ENCODE measurements around the gene PPP4R3B. TPM values are rescaled to one million over a fixed set of nuclear protein-coding genes. Genes with fewer than 3 reads are reported as not detected.
A peak's percentile ranks its signal among the peaks of the same experiment; 100 is the strongest.

PPP4R3B gene
- total RNA-seq, 1 donor from 2014 or later: 22.9 TPM

DNA sequence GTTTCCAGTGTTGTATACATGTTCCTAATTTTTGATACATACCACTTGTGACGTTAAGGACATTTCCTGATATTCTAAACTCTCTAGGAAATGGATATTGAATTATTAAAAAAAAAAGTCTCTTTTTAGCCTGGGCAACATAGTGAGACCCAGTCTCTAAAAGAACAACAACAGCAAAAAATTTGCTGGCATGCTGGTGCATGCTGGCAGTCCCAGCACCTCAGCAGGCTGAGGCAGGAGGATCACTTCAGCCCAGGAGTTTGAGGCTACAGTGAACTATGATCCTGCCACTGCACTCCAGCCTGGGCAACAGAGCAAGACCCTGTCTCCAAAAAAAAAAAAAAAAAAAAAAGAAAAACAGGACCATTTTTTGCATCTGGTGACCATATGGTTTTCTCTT, 10.5 kb upstream of the PPP4R3B start:
- Histone ChIP-seq H3K4me1 (peaks cover 10% of the 10 kb centered on the region), H3K9me3 (replicated peaks) (no peaks in the 10 kb centered on the region), H3K27ac (replicated peaks) (no peak overlapping the region), H3K36me3 (peaks cover 9% of the 10 kb centered on the region), H3K27me3 (ENCODE audit: low read depth) (no peaks in the 10 kb centered on the region), H3K4me3 (no peak overlapping the region)
- intact Hi-C loops (cut with micrococcal nuclease): no loop called here
- TF ChIP-seq, protein P1, sequence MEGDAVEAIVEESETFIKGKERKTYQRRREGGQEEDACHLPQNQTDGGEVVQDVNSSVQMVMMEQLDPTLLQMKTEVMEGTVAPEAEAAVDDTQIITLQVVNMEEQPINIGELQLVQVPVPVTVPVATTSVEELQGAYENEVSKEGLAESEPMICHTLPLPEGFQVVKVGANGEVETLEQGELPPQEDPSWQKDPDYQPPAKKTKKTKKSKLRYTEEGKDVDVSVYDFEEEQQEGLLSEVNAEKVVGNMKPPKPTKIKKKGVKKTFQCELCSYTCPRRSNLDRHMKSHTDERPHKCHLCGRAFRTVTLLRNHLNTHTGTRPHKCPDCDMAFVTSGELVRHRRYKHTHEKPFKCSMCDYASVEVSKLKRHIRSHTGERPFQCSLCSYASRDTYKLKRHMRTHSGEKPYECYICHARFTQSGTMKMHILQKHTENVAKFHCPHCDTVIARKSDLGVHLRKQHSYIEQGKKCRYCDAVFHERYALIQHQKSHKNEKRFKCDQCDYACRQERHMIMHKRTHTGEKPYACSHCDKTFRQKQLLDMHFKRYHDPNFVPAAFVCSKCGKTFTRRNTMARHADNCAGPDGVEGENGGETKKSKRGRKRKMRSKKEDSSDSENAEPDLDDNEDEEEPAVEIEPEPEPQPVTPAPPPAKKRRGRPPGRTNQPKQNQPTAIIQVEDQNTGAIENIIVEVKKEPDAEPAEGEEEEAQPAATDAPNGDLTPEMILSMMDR (IDR thresholded peaks at IDR 0.05; ENCODE audit: borderline replicate concordance): no peak
- no peak for DNase-seq

DNA sequence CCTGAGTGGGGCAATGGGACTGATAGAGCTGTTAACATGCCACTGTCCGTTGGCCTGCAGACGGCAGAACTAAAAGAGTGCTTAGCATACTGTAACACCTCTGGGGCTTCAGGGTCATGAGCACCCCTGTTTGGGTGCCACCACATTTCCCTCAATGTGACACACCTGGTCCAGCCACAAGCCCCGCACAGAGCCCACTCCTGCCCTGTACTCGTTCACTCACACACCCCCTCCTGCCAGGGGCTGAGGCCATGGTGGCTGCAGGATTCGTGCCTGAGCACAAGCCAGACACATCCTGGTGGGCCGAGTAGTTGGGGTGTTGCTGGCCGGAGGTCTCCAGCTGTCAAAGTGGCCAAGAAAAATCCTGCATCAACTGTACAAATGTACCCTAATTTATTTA, 4.4 kb upstream of the PPP4R3B start:
- Histone ChIP-seq H3K27ac (replicated peaks) (no peak overlapping the region), H3K4me1 (peaks cover 66% of the 10 kb centered on the region)
- intact Hi-C loops (cut with micrococcal nuclease): no loop called here

DNA sequence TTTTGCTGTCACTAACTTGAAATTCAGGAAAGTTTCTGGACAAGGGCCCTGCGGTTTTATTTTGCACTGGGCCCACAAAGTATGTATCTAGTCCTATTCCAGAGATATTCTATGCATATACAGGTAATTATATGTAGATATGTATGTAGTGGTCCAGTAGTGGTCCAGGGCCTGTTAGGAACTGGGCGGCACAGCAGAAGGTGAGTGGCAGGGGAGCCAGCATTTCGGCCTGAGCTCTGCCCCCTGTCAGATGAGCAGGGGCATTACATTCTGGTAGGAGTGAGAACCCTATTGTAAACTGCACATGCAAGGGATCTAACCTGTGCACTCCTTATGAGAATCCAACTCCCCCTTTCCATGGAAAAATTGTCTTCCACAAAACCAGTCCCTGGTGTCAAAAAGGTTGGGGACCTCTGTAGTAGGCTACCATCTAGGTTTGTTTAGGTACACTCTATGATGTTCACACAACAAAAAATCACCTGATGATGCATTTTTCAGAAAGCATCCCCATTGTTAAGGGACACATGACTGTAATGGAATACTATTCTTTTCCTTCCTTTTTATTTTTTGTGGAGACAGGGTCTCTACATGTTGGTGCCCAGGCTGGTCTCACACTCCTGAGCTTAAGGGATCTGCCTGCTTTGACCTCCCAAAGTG, 2.8 kb upstream of the PPP4R3B start:
- no peak for DNase-seq

More for the DNA sequence above, 4.4 kb upstream of the PPP4R3B start:
- DNase-seq: no peak
- H3K36me3 ChIP-seq: peaks cover 6% of the 10 kb centered on the region
- no peaks in the 10 kb centered on the region for H3K9me3 ChIP-seq (replicated peaks)
- H3K27me3 ChIP-seq (ENCODE audit: low read depth): no peaks in the 10 kb centered on the region
- H3K4me3 ChIP-seq: no peak overlapping the region
- TF ChIP-seq, protein P1 (IDR thresholded peaks at IDR 0.05; ENCODE audit: borderline replicate concordance): no peak

DNA sequence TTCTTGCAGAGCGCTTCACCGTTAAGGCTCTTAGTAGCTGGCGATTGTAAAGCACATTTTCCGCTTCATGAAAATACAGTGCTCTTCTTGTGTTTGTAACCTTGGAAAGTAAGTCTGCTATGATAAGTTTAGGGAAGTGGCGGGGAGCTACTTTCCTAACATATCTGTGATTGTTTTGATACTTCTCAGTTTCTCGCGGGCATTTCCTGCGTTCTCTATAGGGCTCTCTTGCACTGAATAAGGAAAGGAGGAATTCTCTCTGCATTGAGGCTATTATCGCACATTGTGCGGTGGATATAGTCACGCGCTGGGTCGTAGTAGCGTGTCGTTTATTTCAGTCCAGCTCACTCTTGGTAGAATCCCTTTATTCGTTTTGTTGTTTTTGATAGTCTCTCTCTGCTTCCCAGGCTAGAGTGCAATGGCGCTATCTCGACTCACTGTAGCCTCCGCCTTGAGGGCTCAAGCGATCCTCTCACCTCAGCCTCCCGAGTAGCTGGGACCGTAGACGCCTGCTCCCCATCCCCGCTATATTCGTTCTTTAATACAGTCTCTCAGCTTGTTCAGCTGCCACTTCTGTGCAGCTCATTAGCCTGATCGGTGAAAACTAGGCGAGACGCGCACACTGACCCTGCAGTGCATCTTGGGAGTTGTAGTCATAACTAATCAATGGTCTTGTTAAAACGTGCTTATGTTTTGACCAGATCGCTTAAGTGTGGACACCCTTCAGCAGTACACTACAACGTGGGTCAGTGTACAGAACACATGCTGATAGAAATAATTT, 1.0 kb upstream of the PPP4R3B start:
- H3K4me3 ChIP-seq: peak overlapping the region; percentile 87

More for the DNA sequence above, 2.8 kb upstream of the PPP4R3B start:
- Histone ChIP-seq H3K9me3 (replicated peaks) (no peaks in the 10 kb centered on the region), H3K4me3 (peak overlapping the region; percentile 87), H3K4me1 (peaks cover 81% of the 10 kb centered on the region), H3K27ac (replicated peaks) (no peak overlapping the region), H3K36me3 (peaks cover 8% of the 10 kb centered on the region), H3K27me3 (ENCODE audit: low read depth) (no peaks in the 10 kb centered on the region)
- intact Hi-C loops (cut with micrococcal nuclease): no loop called here
- TF ChIP-seq, protein P1 (IDR thresholded peaks at IDR 0.05; ENCODE audit: borderline replicate concordance): peak; percentile 42

DNA sequence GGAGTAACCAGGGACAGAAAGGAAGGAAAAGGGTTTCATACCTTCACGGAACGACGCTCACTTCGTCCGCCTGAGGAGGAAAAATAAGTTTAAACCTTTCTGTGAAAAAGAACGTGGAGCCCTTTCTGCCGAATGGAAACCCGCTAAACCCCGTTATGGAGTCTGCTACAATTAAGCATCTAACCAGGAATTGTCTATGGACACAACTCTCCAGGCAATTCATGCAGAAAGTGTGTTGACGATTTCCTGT, 528 bp upstream of the PPP4R3B start:
- Histone ChIP-seq H3K27me3 (ENCODE audit: low read depth) (no peaks in the 10 kb centered on the region), H3K27ac (replicated peaks) (peak overlapping the region; percentile 94), H3K4me3 (peak overlapping the region; percentile 87), H3K9me3 (replicated peaks) (no peaks in the 10 kb centered on the region), H3K4me1 (peaks cover 92% of the 10 kb centered on the region), H3K36me3 (peaks cover 28% of the 10 kb centered on the region)
- intact Hi-C loops (cut with micrococcal nuclease): no loop called here
- DNase-seq: no peak
- TF ChIP-seq, protein P1 (IDR thresholded peaks at IDR 0.05; ENCODE audit: borderline replicate concordance): no peak

More for the DNA sequence above, 1.0 kb upstream of the PPP4R3B start:
- H3K4me1 ChIP-seq: peaks cover 94% of the 10 kb centered on the region
- TF ChIP-seq, protein P1 (IDR thresholded peaks at IDR 0.05; ENCODE audit: borderline replicate concordance): no peak
- H3K27ac ChIP-seq (replicated peaks): peak overlapping the region; percentile 94
- peak; percentile 45 for DNase-seq
- H3K27me3 ChIP-seq (ENCODE audit: low read depth): no peaks in the 10 kb centered on the region
- intact Hi-C loops (cut with micrococcal nuclease): no loop called here
- H3K9me3 ChIP-seq (replicated peaks): no peaks in the 10 kb centered on the region
- H3K36me3 ChIP-seq: peaks cover 26% of the 10 kb centered on the region
